Measurements from ENCODE around the gene PHGDH.
"Not testable (repeated sequence)": the region's sequence is repeated elsewhere in the genome, so short reads cannot be mapped to it uniquely, and the experiment has no call there.

Gene PHGDH

GRCh38 chr1:119762409-119762808 is 50.7 kb downstream of the PHGDH start:
- no peak for DNase-seq (ENCODE audit: low read depth in 1 of 2, low spot score in 1 of 2)

DNA sequence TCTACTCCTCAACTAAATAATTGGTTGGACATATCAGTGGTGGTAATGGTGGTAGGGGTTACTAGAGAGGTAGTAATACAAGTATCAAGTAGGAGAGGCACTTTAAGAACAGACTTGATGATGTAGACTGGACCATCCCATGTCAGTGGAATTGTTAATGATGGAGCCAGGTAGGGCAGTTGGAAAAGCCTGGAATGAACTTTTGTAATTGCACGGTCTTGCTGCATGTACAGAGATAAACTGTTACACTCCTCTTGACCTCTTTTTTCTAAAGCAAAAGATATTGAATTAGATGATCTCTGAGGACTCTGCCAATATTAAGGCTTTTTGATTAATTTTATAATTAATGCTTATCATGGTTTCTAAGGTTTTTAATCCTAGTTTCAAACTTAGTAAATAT is 51.2 kb downstream of the PHGDH start:
- DNase-seq (ENCODE audit: low read depth in 1 of 2, low spot score in 1 of 2) = no peak

DNA sequence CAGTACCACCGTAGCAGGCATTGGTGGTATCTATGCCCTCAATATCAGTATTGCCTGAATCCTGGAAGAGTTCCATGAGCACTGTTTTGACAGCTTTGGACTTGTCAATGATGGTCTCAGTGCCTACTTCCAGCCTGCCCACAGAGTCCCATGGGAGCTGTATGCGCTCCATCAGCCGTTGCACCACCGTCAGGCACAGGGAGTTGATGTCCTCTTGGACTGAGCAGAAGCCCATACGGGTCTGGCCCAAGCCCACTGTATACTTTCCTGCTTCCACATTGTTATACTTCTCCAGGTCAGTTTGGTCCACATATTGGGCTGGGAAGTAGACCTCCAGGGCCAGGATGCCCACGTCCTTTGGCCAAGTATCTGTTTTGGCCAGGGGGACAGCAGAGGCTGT is 52.5 kb downstream of the PHGDH start:
- no peak for DNase-seq (ENCODE audit: low read depth in 1 of 2, low spot score in 1 of 2)

- DNase-seq (ENCODE audit: low read depth in 1 of 2, low spot score in 1 of 2) = no peak
These were observed 54.6 kb downstream of the PHGDH start for GRCh38 chr1:119766374-119766794.

DNA sequence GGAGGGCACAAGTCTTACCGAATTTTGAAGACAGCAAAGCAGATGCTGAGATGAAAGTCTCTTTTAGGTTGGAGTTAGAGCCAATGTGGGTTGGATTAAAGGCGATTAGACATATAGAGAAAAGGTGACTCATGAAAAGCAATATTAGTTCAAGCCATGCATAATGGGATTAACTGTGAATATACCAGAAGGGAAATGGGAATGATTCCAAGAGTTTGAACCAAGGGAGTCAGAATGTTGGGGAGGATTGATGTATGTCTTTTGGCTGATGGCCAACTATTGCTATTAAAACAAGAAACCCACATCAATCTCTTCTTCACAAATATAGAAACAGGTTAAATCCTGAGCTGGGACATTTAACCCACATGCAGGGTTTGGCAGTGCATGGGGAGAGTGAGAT is 55.8 kb downstream of the PHGDH start:
- DNase-seq (ENCODE audit: low read depth in 1 of 2, low spot score in 1 of 2) = no peak

- DNase-seq (ENCODE audit: low read depth in 1 of 2, low spot score in 1 of 2) = no peak
These were observed 57.0 kb downstream of the PHGDH start, which contains the start of gene HMGCS2 for GRCh38 chr1:119768778-119769177. Gene HMGCS2, minus strand, starts transcription at chr1:119768905. Its CDS starts 61 bp downstream, at chr1:119768844.

GRCh38 chr1:119771016-119771415 is 59.3 kb downstream of the PHGDH start:
- no peak for DNase-seq (ENCODE audit: low read depth in 1 of 2, low spot score in 1 of 2)

- DNase-seq (ENCODE audit: low read depth in 1 of 2, low spot score in 1 of 2) = no peak
These were observed 60.0 kb downstream of the PHGDH start for GRCh38 chr1:119771770-119772169.

GRCh38 chr1:119772298-119772697 is 60.6 kb downstream of the PHGDH start:
- DNase-seq (ENCODE audit: low read depth in 1 of 2, low spot score in 1 of 2) = no peak

DNA sequence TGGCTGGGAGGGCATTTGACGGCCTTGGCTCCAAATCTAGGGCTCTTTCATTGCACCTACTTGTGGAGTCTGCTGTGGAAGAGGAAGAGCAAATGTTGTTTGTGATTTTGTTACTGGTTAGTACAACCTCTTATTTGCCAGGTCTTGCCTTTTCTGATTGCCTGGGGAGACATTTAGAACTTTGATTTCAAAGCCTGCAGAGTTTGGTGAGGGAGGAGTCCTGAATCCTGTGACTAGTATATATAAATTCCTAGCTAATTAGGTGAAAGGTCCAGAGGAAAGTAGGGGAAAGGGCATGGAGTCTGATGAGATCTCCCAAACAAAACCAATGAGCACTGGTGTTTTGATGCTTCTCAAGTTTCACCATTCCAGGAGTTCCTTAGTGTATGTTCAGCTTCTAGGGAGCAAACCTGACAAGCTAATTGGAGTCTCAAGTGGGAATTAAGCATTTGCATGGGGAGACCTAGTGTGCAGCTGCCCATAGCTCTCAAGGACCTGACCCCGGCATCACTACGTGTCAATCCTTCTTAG is 62.0 kb downstream of the PHGDH start:
- DNase-seq (ENCODE audit: low read depth in 1 of 2, low spot score in 1 of 2) = no peak

GRCh38 chr1:119774746-119775490 is 63.2 kb downstream of the PHGDH start:
- no peak for DNase-seq (ENCODE audit: low read depth in 1 of 2, low spot score in 1 of 2)

DNA sequence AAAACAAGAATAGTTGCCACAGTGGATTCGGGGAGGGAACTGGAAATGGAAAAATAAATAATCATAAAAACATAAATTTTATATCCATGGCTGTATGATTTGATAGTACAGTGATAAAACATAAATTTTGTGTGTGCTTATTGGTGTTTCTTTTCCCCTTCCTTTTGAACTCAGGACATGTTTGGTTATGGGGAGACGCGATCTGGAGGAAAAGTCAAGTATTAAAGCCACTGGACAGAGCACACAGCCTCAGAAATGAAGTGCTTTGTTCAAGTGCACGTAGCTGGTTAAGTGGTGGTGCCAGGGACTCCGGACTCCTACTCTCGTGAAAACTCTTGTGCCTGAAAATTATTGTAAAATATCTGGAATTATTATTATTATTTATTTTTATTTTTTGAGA is 66.6 kb downstream of the PHGDH start:
- no peak for DNase-seq (ENCODE audit: low read depth in 1 of 2, low spot score in 1 of 2)

DNA sequence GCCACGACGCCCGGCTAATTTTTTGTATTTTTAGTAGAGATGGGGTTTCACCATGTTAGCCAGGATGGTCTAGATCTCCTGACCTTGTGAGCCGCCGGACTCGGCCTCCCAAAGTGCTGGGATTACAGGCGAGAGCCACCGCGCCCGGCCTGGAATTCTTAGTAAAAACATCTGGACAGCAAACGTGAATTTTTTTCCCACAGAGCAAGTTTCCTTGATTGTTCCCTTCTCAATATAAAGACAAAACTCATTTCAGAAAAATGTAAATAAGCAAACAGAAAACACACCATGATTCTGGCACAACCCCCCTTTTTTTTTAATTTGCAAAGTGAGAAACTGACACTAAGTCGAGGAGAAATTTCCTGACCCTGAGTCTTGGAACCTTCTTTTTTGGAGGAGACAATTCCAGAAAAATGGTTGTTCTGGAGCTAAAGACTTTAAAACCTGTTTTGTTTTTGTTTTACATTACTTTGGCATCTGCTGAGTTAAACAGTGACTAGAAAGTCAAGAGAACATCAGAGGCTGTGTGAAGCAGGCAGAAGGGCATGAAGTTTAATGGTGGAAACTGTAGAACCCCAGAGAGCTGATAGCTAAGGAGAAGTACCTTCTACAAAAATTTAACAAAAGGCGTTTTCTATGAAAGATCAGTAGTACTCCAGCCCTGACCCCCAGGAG is 67.3 kb downstream of the PHGDH start:
- DNase-seq (ENCODE audit: low read depth in 1 of 2, low spot score in 1 of 2) = no peak

DNA sequence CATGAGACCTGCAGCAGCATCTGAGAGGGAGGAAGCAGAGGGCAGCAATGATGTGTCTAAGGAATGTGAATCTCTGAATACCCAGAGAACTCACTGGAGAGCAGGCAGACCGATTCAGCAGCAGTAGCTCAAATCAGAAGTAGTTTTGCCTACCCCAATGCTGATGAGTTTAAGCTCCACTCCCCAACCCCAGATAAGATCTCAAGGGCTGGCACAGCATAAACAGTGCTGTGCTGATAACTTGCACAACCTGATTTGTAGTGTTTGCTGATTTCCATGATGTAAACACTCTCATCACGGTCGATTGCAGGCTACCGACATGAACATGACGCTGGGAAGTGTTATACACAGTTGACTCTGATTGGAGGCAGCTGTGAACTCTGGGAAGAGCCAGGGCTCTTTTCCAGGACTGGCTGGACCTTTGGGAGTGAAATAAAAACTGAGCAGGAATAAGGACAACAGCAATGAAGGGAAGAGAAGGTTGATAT is 68.2 kb downstream of the PHGDH start:
- no peak for DNase-seq (ENCODE audit: low read depth in 1 of 2, low spot score in 1 of 2)

- DNase-seq (ENCODE audit: low read depth in 1 of 2, low spot score in 1 of 2) = no peak
These were observed 69.9 kb downstream of the PHGDH start for GRCh38 chr1:119781434-119782210.

GRCh38 chr1:119782631-119783325 is 71.0 kb downstream of the PHGDH start:
- DNase-seq (ENCODE audit: low read depth in 1 of 2, low spot score in 1 of 2) = no peak

GRCh38 chr1:119783354-119784185 is 71.8 kb downstream of the PHGDH start:
- DNase-seq (ENCODE audit: low read depth in 1 of 2, low spot score in 1 of 2) = no peak

DNA sequence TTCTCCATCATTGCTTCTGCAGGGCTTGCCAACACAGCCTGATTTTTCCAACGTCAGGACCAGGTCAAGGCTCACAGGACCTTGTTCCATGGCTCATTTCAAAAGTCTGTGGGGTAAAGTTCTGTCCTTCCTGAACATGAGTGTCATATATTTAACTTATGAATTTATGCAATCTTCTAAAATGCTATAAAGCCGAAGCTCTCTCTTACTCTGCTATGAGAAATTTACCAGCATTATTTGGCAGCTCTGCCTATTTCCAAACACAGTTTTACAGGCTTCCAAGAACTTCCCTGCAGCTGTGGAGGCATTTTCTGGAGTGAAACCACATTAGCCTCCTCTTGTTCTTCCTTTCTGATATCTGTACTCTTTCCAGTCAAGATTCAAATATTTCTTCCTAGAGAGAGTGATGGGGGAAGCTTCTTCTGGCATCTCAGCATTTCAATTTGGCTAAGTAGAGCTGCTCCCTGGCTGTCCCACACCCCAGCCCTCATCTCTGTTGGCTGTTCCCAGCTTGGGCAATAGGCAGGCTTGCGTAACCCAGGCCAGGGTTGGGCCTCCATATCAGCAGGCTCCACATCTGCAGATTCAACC is 72.6 kb downstream of the PHGDH start:
- DNase-seq (ENCODE audit: low read depth in 1 of 2, low spot score in 1 of 2) = no peak

- not testable (repeated sequence) for DNase-seq (ENCODE audit: low read depth in 1 of 2, low spot score in 1 of 2)
These were observed 74.3 kb downstream of the PHGDH start for GRCh38 chr1:119786046-119786445.
